22Rv1 (cell line): ENCODE data around the gene ALDH18A1.

ENCODE experiments used
- ZFX ChIP-seq: fragments of 450-650 bp; IDR thresholded peaks from 2 replicates; pipeline ENCODE4 v1.6.1; 2017; ENCODE audit warnings: antibody characterized with exemption, borderline replicate concordance
- TF ChIP-seq, protein P1 (sequence below): fragments of 450-650 bp; IDR thresholded peaks from 2 replicates; pipeline ENCODE4 v1.5.1; 2017; ENCODE audit warnings: mild to moderate bottlenecking

DNA sequence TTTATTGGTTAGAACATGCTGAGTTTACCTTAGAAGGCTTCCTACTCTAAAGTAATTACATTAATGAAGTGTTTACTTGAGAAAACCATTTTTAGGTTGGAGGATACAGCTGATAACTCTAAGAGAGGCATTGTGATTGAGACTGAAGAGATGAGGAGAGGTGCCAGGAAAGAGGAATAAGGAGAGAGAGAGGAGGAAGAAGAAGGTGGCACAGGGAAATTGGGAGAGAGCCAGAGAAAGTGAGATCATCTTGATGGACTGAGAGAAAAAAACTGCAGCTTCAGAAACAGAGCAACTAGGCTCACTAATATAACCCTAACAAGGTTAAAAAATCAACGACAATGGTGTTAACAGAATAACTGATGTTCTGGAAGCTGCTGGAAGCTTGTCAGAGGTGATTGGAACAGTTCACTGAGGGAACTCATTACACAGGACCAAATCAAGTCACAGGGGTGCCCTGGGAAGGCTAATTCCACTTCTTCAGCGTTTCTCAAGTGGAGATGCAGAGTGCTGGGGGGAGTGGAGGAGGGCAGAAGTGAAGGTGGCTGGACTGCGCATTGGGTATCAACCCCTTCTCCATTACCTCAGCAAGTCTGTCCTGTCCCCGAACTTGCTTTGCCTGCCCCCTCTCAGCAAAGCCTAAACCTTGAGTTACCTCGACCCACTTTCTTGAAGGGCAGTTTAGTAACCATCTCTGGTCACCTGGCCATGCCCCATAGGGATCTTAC is 88.4 kb downstream of the ALDH18A1 start:
- TF ChIP-seq, protein P1, sequence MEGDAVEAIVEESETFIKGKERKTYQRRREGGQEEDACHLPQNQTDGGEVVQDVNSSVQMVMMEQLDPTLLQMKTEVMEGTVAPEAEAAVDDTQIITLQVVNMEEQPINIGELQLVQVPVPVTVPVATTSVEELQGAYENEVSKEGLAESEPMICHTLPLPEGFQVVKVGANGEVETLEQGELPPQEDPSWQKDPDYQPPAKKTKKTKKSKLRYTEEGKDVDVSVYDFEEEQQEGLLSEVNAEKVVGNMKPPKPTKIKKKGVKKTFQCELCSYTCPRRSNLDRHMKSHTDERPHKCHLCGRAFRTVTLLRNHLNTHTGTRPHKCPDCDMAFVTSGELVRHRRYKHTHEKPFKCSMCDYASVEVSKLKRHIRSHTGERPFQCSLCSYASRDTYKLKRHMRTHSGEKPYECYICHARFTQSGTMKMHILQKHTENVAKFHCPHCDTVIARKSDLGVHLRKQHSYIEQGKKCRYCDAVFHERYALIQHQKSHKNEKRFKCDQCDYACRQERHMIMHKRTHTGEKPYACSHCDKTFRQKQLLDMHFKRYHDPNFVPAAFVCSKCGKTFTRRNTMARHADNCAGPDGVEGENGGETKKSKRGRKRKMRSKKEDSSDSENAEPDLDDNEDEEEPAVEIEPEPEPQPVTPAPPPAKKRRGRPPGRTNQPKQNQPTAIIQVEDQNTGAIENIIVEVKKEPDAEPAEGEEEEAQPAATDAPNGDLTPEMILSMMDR = no peak
- no peak for TF ChIP-seq ZFX
